ENCODE results near the gene KIRREL3.

GRCh38 chr11:126878913-126879482, 121.6 kb downstream of the KIRREL3 start:
- TF ChIP-seq CTCF (conservative IDR thresholded peaks at IDR 0.05) (no peak), ZFX (IDR thresholded peaks at IDR 0.05) (no peak)
